HepG2 (cell line): ENCODE data around the gene WWC1. TPM values are rescaled to one million over a fixed set of nuclear protein-coding genes. Genes with fewer than 3 reads are reported as not detected.

Source experiments
- ATAC-seq: fragments of 200-7000 bp; cut with Tn5 transposase; 3 replicates; pipeline ENCODE4 v1.9.1; 2020; ENCODE audit warnings: mild to moderate bottlenecking, moderate library complexity
- BruUV-seq: library from RNA; stranded (reverse); fragments of 400-500 nt; replicated peaks from 2 replicates; lab custom pipeline; 2021; lab: Mats Ljungman, UMichigan
- CTCF ChIA-PET: fragments of 300-600 bp; formaldehyde crosslinking; extraction: SDS; loops from one replicate; lab custom pipeline; 2021; ENCODE audit warnings: low total read pairs, inconsistent platforms, low intra/inter-chr PET ratio; lab: Yijun Ruan, JAX
- POLR2A ChIA-PET: fragments of 350-600 bp; sonication (Branson Sonifier 250); formaldehyde crosslinking; loops from one replicate; lab custom pipeline; 2020; ENCODE audit warnings: antibody characterized with exemption, inconsistent platforms; lab: Yijun Ruan, JAX
- DNase-seq: peaks from one replicate; pipeline ENCODE4 v3.0.0-alpha.2; 2015; ENCODE audit warnings: low spot score
- FAIRE-seq: peaks from 3 replicates; lab custom pipeline; 2011; peaks lifted over from hg19 to GRCh38; lab: Jason Lieb, UNC
- H2AFZ ChIP-seq: one replicate; pipeline ENCODE4 v1.6.1; 2011; ENCODE audit warnings: low read length, inconsistent platforms
- H3K27ac ChIP-seq: fragments of 300-600 bp; 3 replicates; pipeline ENCODE4 v1.8.0; 2011; ENCODE audit warnings: mixed run types, mild to moderate bottlenecking, mixed read lengths, low read length, inconsistent platforms; ENCODE audit not compliant: insufficient read depth; ENCODE audit errors: extremely low read length
- H3K27me3 ChIP-seq, 2 experiments: fragments of 200-600 bp in 1 of 2; 2 replicates in 1 of 2; 3 replicates in 1 of 2; pipeline versions ENCODE4 v1.6.0 to v1.8.0; 2011; ENCODE audit warnings: low read length in 2 of 2, mild to moderate bottlenecking in 2 of 2, moderate library complexity in 2 of 2, inconsistent platforms in 1 of 2; ENCODE audit not compliant: insufficient read depth in 2 of 2, control insufficient read depth in 1 of 2
- H3K36me3 ChIP-seq, 2 experiments: fragments of 200-600 bp in 1 of 2; replicated peaks in 1 of 2; 2 replicates in 1 of 2; 3 replicates in 1 of 2; pipeline versions ENCODE4 v1.5.1 to v1.8.0; 2011; ENCODE audit warnings: low read length in 2 of 2, inconsistent platforms in 1 of 2; ENCODE audit not compliant: insufficient read depth in 2 of 2, control insufficient read depth in 1 of 2
- H3K4me1 ChIP-seq: 2 replicates; pipeline ENCODE4 v1.5.1; 2012; ENCODE audit warnings: low read length, inconsistent platforms; ENCODE audit not compliant: insufficient read depth
- H3K4me2 ChIP-seq: 2 replicates; pipeline ENCODE4 v1.6.0; 2011; ENCODE audit warnings: low read depth, low read length, inconsistent platforms
- H3K4me3 ChIP-seq, 3 experiments: fragments of 200-600 bp in 1 of 3; sonication (generic), shearing (Covaris generic) in 1 of 3; replicated peaks in 1 of 3; 2 replicates each; pipeline ENCODE4 v1.5.1; 2011 to 2016; ENCODE audit warnings: low read length in 3 of 3, inconsistent platforms in 2 of 3, low read depth in 2 of 3, mild to moderate bottlenecking in 2 of 3, control low read depth in 1 of 3, mixed read lengths in 1 of 3; ENCODE audit not compliant: insufficient read depth in 1 of 3
- H3K79me2 ChIP-seq: one replicate; pipeline ENCODE4 v1.6.1; 2011; ENCODE audit warnings: low read length, inconsistent platforms; ENCODE audit not compliant: insufficient read depth
- H3K9ac ChIP-seq: 2 replicates; pipeline ENCODE4 v1.6.0; 2011; ENCODE audit warnings: mild to moderate bottlenecking, low read depth, low read length, inconsistent platforms; ENCODE audit not compliant: insufficient read depth
- H3K9me3 ChIP-seq: 2 replicates; pipeline ENCODE4 v1.5.1; 2012; ENCODE audit warnings: mild to moderate bottlenecking, low read length
- H4K20me1 ChIP-seq: 2 replicates; pipeline ENCODE4 v1.6.0; 2011; ENCODE audit warnings: inconsistent platforms, mild to moderate bottlenecking, low read length, moderate library complexity; ENCODE audit not compliant: insufficient read depth
- HOXA5 ChIP-seq: sonication (generic); formaldehyde crosslinking; IDR thresholded peaks from 2 replicates; pipeline ENCODE4 v1.4.0; 2020; ENCODE audit warnings: missing genetic modification reagents
- ISL2 ChIP-seq: sonication (generic); formaldehyde crosslinking; IDR thresholded peaks from 2 replicates; pipeline ENCODE4 v1.5.0; 2020; ENCODE audit warnings: missing genetic modification reagents
- KLF16 ChIP-seq, 2 experiments: sonication (generic) in 1 of 2; formaldehyde crosslinking in 1 of 2; IDR thresholded peaks; 2 replicates each; pipeline versions ENCODE4 v1.6.1 to v1.8.0; 2016 to 2023; ENCODE audit warnings: missing genetic modification reagents in 2 of 2, missing compliant biosample characterization in 1 of 2
- PHF21A ChIP-seq: sonication (generic); formaldehyde crosslinking; IDR thresholded peaks from 2 replicates; pipeline ENCODE4 v1.5.0; 2020; ENCODE audit warnings: mild to moderate bottlenecking, missing genetic modification reagents
- PPARG ChIP-seq: conservative IDR thresholded peaks from 2 replicates; pipeline ENCODE4 v1.6.1; 2016; ENCODE audit warnings: missing biosample characterization, missing genetic modification reagents
- RFXANK ChIP-seq: IDR thresholded peaks from 2 replicates; pipeline ENCODE4 v1.6.1; 2016
- SOX5 ChIP-seq: IDR thresholded peaks from 2 replicates; pipeline ENCODE4 v1.6.1; 2016; ENCODE audit warnings: borderline replicate concordance
- SOX6 ChIP-seq, 2 experiments: fragments of 450-650 bp in 1 of 2; sonication (generic) in 1 of 2; formaldehyde crosslinking in 1 of 2; IDR thresholded peaks; 2 replicates each; pipeline versions ENCODE4 v1.4.0 to v1.6.1; 2017 to 2020; ENCODE audit warnings: antibody characterized with exemption in 1 of 2, mild to moderate bottlenecking in 1 of 2, missing genetic modification reagents in 1 of 2
- ZFP90 ChIP-seq: sonication (generic); formaldehyde crosslinking; IDR thresholded peaks from 2 replicates; pipeline ENCODE4 v1.8.0; 2022; ENCODE audit warnings: missing genetic modification reagents, mild to moderate bottlenecking, inconsistent platforms, borderline replicate concordance
- ZFX ChIP-seq: sonication (generic); formaldehyde crosslinking; IDR thresholded peaks from 2 replicates; pipeline ENCODE4 v1.4.0; 2020; ENCODE audit warnings: mild to moderate bottlenecking, low read depth, missing genetic modification reagents, moderate library complexity
- ZNF574 ChIP-seq: sonication (generic); formaldehyde crosslinking; IDR thresholded peaks from 2 replicates; pipeline ENCODE4 v1.4.0; 2020; ENCODE audit warnings: missing genetic modification reagents
- ZNF749 ChIP-seq: sonication (generic); formaldehyde crosslinking; IDR thresholded peaks from 2 replicates; pipeline ENCODE4 v1.8.0; 2022; ENCODE audit warnings: mild to moderate bottlenecking, missing genetic modification reagents, moderate library complexity, borderline replicate concordance
- WGBS: methylation state at CpG from one replicate; pipeline ENCODE4 v1.1.6; 2017; ENCODE audit warnings: low lambda C conversion rate; 5-methylcytosine and 5-hydroxymethylcytosine counted together
- in situ Hi-C: cut with HindIII; loops from 2 replicates; pipeline ENCODE4 v1.10.0; 2017; ENCODE audit warnings: low pct_unique_long_range_greater_than_20kb; ENCODE audit not compliant: extremely low pct_ligation_motif_present
- intact Hi-C: fragments of 100-400 bp; cut with micrococcal nuclease; formaldehyde crosslinking; loops from one replicate; pipeline ENCODE4 v1.10.0; 2022; ENCODE audit not compliant: unreplicated experiment
- polyA plus RNA-seq, 8 experiments: library from polyadenylated mRNA; depleted of rRNA in 3 of 8; stranded (reverse) in 7 of 8; unstranded in 1 of 8; fragments of >200 nt; fragmentation: Illumina TruSeq in 4 of 8; extraction: Trizol in 4 of 8; gene quantifications; 2 replicates each; pipeline versions ENCODE4 v1.2.1 to v1.2.3, GENCODE V29; 2011 to 2016; ENCODE audit warnings: low read depth in 4 of 8, missing spikeins in 1 of 8, mixed read lengths in 1 of 8; ENCODE audit not compliant: insufficient read depth in 1 of 8
- total RNA-seq, 5 experiments: library from RNA; depleted of rRNA; stranded (reverse); fragments of >200 nt; fragmentation: Illumina TruSeq; extraction: Trizol; gene quantifications; 2 replicates each; pipeline ENCODE4 v1.2.3, GENCODE V29; 2016; ENCODE audit warnings: low read depth in 1 of 5
- TF ChIP-seq, protein P1 (sequence below): sonication (generic); formaldehyde crosslinking; conservative IDR thresholded peaks from 2 replicates; pipeline ENCODE4 v1.4.0; 2020; ENCODE audit warnings: mild to moderate bottlenecking, missing genetic modification reagents, moderate library complexity
- TF ChIP-seq, protein P2 (sequence below): IDR thresholded peaks from 2 replicates; pipeline ENCODE4 v1.4.0; 2020; ENCODE audit warnings: mild to moderate bottlenecking, missing genetic modification reagents

The WWC1 gene
- total and polyA plus RNA-seq, 2 of the 13 experiments (the other 11 are each of a cell fraction or from before 2014, with no cell fraction given), result 8.3 to 17.9 TPM

DNA sequence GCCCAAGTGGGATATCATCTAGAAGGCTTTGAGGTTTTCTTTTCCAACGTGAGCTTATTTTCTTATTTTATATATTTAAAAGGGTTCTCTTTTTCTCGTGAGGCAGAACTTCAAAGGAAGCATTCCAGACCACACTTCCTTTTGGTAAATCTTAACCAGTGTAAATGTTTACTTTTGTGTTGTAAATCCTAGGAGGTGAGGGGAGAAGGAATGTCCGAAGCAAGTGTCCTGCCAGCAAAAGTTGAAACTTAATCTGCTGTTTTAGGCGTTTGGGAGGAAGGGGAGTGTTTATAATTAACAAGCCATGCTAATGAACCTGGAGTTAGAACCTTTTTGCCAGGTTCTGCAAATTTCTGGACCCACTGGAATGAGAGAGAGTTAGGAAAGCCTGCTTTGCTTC, 37.9 kb downstream of the WWC1 start:
- H3K9ac ChIP-seq, result no peak overlapping the region
- no peaks in the 10 kb centered on the region; a peak in 1 of 5 replicates for H3K36me3 ChIP-seq
- ATAC-seq, result peak; percentile 15; the same call in 2 of the 3 replicates
- no peaks in the 10 kb centered on the region for H3K27me3 ChIP-seq
- WGBS, result 3% methylated on average over 4 of the region's 4 CpGs
- ChIA-PET POLR2A (interaction anchor here (0.9 to 2.3 kb wide), 4 partner anchors 13 to 37 kb away, joined by 4 to 29 read pairs (median 6); no protein-coding TSS in a partner anchor), CTCF (no interaction called here)
- intact Hi-C loops, result loop anchor here (2.0 to 5.0 kb wide), 2 partner anchors 15 to 37 kb away; partner anchors contain the start of gene WWC1
- in situ Hi-C loops, result no loop called here
- H3K4me1 ChIP-seq, result peaks cover 41% of the 10 kb centered on the region
- peak; percentile 29 for DNase-seq
- no peaks in the 10 kb centered on the region for H4K20me1 ChIP-seq
- H3K27ac ChIP-seq, result peak overlapping the region; percentile 62
- H3K4me3 ChIP-seq, result peak overlapping the region in 2 of 3 experiments; percentile 24 to 53; a peak in 2 of 6 replicates
- FAIRE-seq, result peak; percentile 64
- H3K79me2 ChIP-seq, result peaks cover 6% of the 10 kb centered on the region
- H2AFZ ChIP-seq, result no peak overlapping the region
- H3K4me2 ChIP-seq, result peak overlapping the region; percentile 71
- H3K9me3 ChIP-seq, result no peaks in the 10 kb centered on the region
- BruUV-seq, result TSS peak; percentile 47
- peak; percentile 68 for TF ChIP-seq ISL2
- no peak for TF ChIP-seq ZNF749 (CRISPR knock-in tag)
- 0 out of 2 replicates have a peak, but pooled peaks have one; percentile 39 for TF ChIP-seq ZFP90 (CRISPR knock-in tag)
- 0 out of 2 replicates have a peak, but pooled peaks have one; percentile 42 for TF ChIP-seq HOXA5 (CRISPR knock-in tag)
- no peak for TF ChIP-seq ZFX (CRISPR knock-in tag)
- no peak for TF ChIP-seq RFXANK (CRISPR knock-in tag)
- TF ChIP-seq PPARG (CRISPR knock-in tag), result peak; percentile 40; the same call in 1 of the 2 replicates
- 0 out of 4 replicates have a peak, but pooled peaks of 1 of the 2 experiments have one; percentile 38 for TF ChIP-seq KLF16 (CRISPR knock-in tag; IDR thresholded peaks at IDR 0.05)
- TF ChIP-seq SOX6 (IDR thresholded peaks at IDR 0.05), result no peak
- TF ChIP-seq SOX6 (CRISPR knock-in tag; IDR thresholded peaks at IDR 0.05), result peak; percentile 39; the same call in 1 of the 2 replicates
- TF ChIP-seq, protein P1, sequence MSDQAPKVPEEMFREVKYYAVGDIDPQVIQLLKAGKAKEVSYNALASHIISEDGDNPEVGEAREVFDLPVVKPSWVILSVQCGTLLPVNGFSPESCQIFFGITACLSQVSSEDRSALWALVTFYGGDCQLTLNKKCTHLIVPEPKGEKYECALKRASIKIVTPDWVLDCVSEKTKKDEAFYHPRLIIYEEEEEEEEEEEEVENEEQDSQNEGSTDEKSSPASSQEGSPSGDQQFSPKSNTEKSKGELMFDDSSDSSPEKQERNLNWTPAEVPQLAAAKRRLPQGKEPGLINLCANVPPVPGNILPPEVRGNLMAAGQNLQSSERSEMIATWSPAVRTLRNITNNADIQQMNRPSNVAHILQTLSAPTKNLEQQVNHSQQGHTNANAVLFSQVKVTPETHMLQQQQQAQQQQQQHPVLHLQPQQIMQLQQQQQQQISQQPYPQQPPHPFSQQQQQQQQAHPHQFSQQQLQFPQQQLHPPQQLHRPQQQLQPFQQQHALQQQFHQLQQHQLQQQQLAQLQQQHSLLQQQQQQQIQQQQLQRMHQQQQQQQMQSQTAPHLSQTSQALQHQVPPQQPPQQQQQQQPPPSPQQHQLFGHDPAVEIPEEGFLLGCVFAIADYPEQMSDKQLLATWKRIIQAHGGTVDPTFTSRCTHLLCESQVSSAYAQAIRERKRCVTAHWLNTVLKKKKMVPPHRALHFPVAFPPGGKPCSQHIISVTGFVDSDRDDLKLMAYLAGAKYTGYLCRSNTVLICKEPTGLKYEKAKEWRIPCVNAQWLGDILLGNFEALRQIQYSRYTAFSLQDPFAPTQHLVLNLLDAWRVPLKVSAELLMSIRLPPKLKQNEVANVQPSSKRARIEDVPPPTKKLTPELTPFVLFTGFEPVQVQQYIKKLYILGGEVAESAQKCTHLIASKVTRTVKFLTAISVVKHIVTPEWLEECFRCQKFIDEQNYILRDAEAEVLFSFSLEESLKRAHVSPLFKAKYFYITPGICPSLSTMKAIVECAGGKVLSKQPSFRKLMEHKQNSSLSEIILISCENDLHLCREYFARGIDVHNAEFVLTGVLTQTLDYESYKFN (CRISPR knock-in tag), result peak; percentile 38
- TF ChIP-seq PHF21A (CRISPR knock-in tag), result 0 out of 2 replicates have a peak, but pooled peaks have one; percentile 32
- TF ChIP-seq, protein P2, sequence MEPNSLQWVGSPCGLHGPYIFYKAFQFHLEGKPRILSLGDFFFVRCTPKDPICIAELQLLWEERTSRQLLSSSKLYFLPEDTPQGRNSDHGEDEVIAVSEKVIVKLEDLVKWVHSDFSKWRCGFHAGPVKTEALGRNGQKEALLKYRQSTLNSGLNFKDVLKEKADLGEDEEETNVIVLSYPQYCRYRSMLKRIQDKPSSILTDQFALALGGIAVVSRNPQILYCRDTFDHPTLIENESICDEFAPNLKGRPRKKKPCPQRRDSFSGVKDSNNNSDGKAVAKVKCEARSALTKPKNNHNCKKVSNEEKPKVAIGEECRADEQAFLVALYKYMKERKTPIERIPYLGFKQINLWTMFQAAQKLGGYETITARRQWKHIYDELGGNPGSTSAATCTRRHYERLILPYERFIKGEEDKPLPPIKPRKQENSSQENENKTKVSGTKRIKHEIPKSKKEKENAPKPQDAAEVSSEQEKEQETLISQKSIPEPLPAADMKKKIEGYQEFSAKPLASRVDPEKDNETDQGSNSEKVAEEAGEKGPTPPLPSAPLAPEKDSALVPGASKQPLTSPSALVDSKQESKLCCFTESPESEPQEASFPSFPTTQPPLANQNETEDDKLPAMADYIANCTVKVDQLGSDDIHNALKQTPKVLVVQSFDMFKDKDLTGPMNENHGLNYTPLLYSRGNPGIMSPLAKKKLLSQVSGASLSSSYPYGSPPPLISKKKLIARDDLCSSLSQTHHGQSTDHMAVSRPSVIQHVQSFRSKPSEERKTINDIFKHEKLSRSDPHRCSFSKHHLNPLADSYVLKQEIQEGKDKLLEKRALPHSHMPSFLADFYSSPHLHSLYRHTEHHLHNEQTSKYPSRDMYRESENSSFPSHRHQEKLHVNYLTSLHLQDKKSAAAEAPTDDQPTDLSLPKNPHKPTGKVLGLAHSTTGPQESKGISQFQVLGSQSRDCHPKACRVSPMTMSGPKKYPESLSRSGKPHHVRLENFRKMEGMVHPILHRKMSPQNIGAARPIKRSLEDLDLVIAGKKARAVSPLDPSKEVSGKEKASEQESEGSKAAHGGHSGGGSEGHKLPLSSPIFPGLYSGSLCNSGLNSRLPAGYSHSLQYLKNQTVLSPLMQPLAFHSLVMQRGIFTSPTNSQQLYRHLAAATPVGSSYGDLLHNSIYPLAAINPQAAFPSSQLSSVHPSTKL (CRISPR knock-in tag), result peak; percentile 58
- TF ChIP-seq SOX5, result peak; percentile 18; the same call in 1 of the 2 replicates
- no peak for TF ChIP-seq ZNF574 (CRISPR knock-in tag)
